K562 (cell line): ENCODE data around the gene FBXL22. TPM values are rescaled to one million over a fixed set of nuclear protein-coding genes. Genes with fewer than 3 reads are reported as not detected.
A peak's percentile ranks its signal among the peaks of the same experiment; 100 is the strongest.

Source experiments
- ATAC-seq: fragments of 200-7000 bp; cut with Tn5 transposase; 3 replicates; pipeline ENCODE4 v1.9.1; 2020; ENCODE audit warnings: moderate library complexity
- BruUV-seq: library from RNA; stranded (reverse); fragments of 400-500 nt; replicated peaks from 2 replicates; lab custom pipeline; 2021; lab: Mats Ljungman, UMichigan
- CTCF ChIA-PET: fragments of 300-600 bp; formaldehyde crosslinking; extraction: SDS; loops from one replicate; lab custom pipeline; 2021; ENCODE audit warnings: low intra/inter-chr PET ratio; lab: Yijun Ruan, JAX
- POLR2A ChIA-PET: fragments of 300-600, 350-650 bp; sonication (Branson Sonifier 250); formaldehyde crosslinking; extraction: SDS; loops from one replicate; lab custom pipeline; 2021; ENCODE audit warnings: antibody characterized with exemption, inconsistent platforms; lab: Yijun Ruan, JAX
- DNase-seq, 4 experiments: peaks; one replicate each; pipeline versions ENCODE4 v3.0.0 to v3.0.0-alpha.2; 2011 to 2018; ENCODE audit warnings: low spot score in 3 of 4, mixed read lengths in 3 of 4; ENCODE audit errors: extremely low read depth in 1 of 4
- FAIRE-seq: peaks from 2 replicates; lab custom pipeline; 2011; peaks lifted over from hg19 to GRCh38; lab: Jason Lieb, UNC
- H2AFZ ChIP-seq: 2 replicates; pipeline ENCODE4 v1.6.0; 2011; ENCODE audit warnings: low read depth, low read length, control low read depth, inconsistent platforms
- H3K27ac ChIP-seq: fragments of 200-600 bp; 3 replicates; pipeline ENCODE4 v1.8.0; 2011; ENCODE audit warnings: low read depth, mild to moderate bottlenecking, control low read depth, inconsistent platforms, low read length, moderate library complexity, mixed read lengths; ENCODE audit errors: extremely low read depth
- H3K27me3 ChIP-seq, 2 experiments: fragments of 300-600 bp in 1 of 2; 2 replicates in 1 of 2; 3 replicates in 1 of 2; pipeline versions ENCODE4 v1.6.0 to v1.8.0; 2011; ENCODE audit warnings: inconsistent platforms in 2 of 2, low read length in 2 of 2, mild to moderate bottlenecking in 1 of 2, mixed read lengths in 1 of 2, moderate library complexity in 1 of 2; ENCODE audit not compliant: control insufficient read depth in 2 of 2, insufficient read depth in 2 of 2
- H3K36me3 ChIP-seq: fragments of 300-600 bp; 3 replicates; pipeline ENCODE4 v1.8.0; 2011; ENCODE audit warnings: mild to moderate bottlenecking, low read length, inconsistent platforms; ENCODE audit not compliant: control insufficient read depth, insufficient read depth
- H3K4me1 ChIP-seq, 2 experiments: fragments of 200-600 bp in 1 of 2; replicated peaks in 1 of 2; 2 replicates in 1 of 2; 3 replicates in 1 of 2; pipeline versions ENCODE4 v1.5.1 to v1.8.0; 2011; ENCODE audit warnings: inconsistent platforms in 2 of 2, low read length in 2 of 2, mild to moderate bottlenecking in 1 of 2, mixed read lengths in 1 of 2, moderate library complexity in 1 of 2; ENCODE audit not compliant: control insufficient read depth in 2 of 2, insufficient read depth in 2 of 2
- H3K4me2 ChIP-seq: 2 replicates; pipeline ENCODE4 v1.6.1; 2011; ENCODE audit warnings: low read length, control low read depth, inconsistent platforms, mixed read lengths; ENCODE audit not compliant: insufficient read depth
- H3K4me3 ChIP-seq: fragments of 200-600 bp; sonication (generic), shearing (Covaris generic); 2 replicates; pipeline ENCODE4 v1.5.1; 2016; ENCODE audit warnings: control low read depth, inconsistent platforms
- H3K79me2 ChIP-seq: fragments of 200-600 bp; 3 replicates; pipeline ENCODE4 v1.8.0; 2011; ENCODE audit warnings: low read length, inconsistent platforms; ENCODE audit not compliant: control insufficient read depth, insufficient read depth
- H3K9ac ChIP-seq, 2 experiments: 2 replicates each; pipeline versions ENCODE4 v1.6.0 to v1.6.1; 2011; ENCODE audit warnings: low read depth in 2 of 2, low read length in 2 of 2, control low read depth in 1 of 2, inconsistent platforms in 1 of 2, mild to moderate bottlenecking in 1 of 2, mixed read lengths in 1 of 2; ENCODE audit not compliant: insufficient read depth in 1 of 2
- H3K9me1 ChIP-seq: one replicate; pipeline ENCODE4 v1.6.0; 2011; ENCODE audit warnings: inconsistent platforms, mild to moderate bottlenecking, low read length, moderate library complexity; ENCODE audit not compliant: control insufficient read depth, insufficient read depth
- H3K9me3 ChIP-seq: replicated peaks from 2 replicates; pipeline ENCODE4 v1.5.1; 2011; ENCODE audit warnings: low read depth, low read length, inconsistent platforms; ENCODE audit not compliant: control insufficient read depth, insufficient read depth
- H4K20me1 ChIP-seq: replicated peaks from 2 replicates; pipeline ENCODE4 v1.6.1; 2011; ENCODE audit warnings: low read length, inconsistent platforms, mixed read lengths; ENCODE audit not compliant: control insufficient read depth, insufficient read depth
- ATF1 ChIP-seq, 2 experiments: fragments of 450-650 bp in 1 of 2; IDR thresholded peaks; 2 replicates each; pipeline ENCODE4 v1.6.1; 2016; ENCODE audit warnings: missing compliant biosample characterization in 1 of 2, missing genetic modification characterization in 1 of 2
- CEBPG ChIP-seq, 3 experiments: fragments of 200-800 bp in 1 of 3; sonication (Bioruptor generic) in 1 of 3; sonication (generic) in 1 of 3; formaldehyde crosslinking in 1 of 3; IDR thresholded peaks in 2 of 3; conservative IDR thresholded peaks in 1 of 3; 2 replicates each; pipeline versions ENCODE4 v1.6.1 to v1.8.0; 2016 to 2022; ENCODE audit warnings: missing compliant biosample characterization in 2 of 3, missing genetic modification characterization in 2 of 3, mild to moderate bottlenecking in 1 of 3, missing genetic modification reagents in 1 of 3
- DMBX1 ChIP-seq: fragments of 250-450 bp; sonication (Bioruptor Pico); IDR thresholded peaks from 2 replicates; pipeline ENCODE4 v1.8.0; 2022; ENCODE audit warnings: inconsistent platforms, mild to moderate bottlenecking, moderate library complexity, borderline replicate concordance
- MAFF ChIP-seq: IDR thresholded peaks from 2 replicates; pipeline ENCODE4 v1.6.1; 2012; ENCODE audit warnings: low read length, improper control_type of control experiment
- RBM25 ChIP-seq: fragments of 200-400 bp; formaldehyde crosslinking; IDR thresholded peaks from 2 replicates; pipeline ENCODE4 v1.6.1; 2018; ENCODE audit warnings: low read length, low read depth, moderate library complexity; ENCODE audit not compliant: severe bottlenecking
- RBM39 ChIP-seq: fragments of 200-400 bp; formaldehyde crosslinking; optimal IDR thresholded peaks from 2 replicates; pipeline ENCODE3; 2018; ENCODE audit warnings: low read depth, low read length
- SMARCC2 ChIP-seq: fragments of 450-650 bp; IDR thresholded peaks from 2 replicates; pipeline ENCODE4 v1.6.1; 2017; ENCODE audit warnings: antibody characterized with exemption, moderate library complexity, mild to moderate bottlenecking, low read depth
- SRSF7 ChIP-seq: fragments of 200-400 bp; formaldehyde crosslinking; optimal IDR thresholded peaks from 2 replicates; pipeline ENCODE3; 2017; ENCODE audit warnings: mild to moderate bottlenecking, low read depth, low read length
- TAF9B ChIP-seq: fragments of 450-650 bp; IDR thresholded peaks from 2 replicates; pipeline ENCODE4 v1.6.1; 2018; ENCODE audit warnings: mild to moderate bottlenecking; ENCODE audit not compliant: partially characterized antibody
- WGBS: fragments of 100-300 bp; shearing (Covaris generic); methylation state at CpG from one replicate; pipeline ENCODE4 v1.1.6; 2016; ENCODE audit warnings: low coverage, mixed read lengths; ENCODE audit not compliant: insufficient coverage; ENCODE audit errors: missing lambda C conversion rate; 5-methylcytosine and 5-hydroxymethylcytosine counted together
- in situ Hi-C: fragments of 300-500 bp; cut with MboI; formaldehyde crosslinking; loops from 4 replicates; pipeline ENCODE4 v1.15.0; 2018; ENCODE audit warnings: inconsistent platforms, mixed read lengths
- intact Hi-C: fragments of 100-400 bp; cut with micrococcal nuclease; formaldehyde crosslinking; loops from 2 replicates; pipeline ENCODE4 v1.14.2; 2022
- polyA plus RNA-seq, 8 experiments: library from polyadenylated mRNA; depleted of rRNA in 4 of 8; stranded (reverse) in 5 of 8; unstranded in 3 of 8; fragments of >200 nt; fragmentation: Nextera tagmentation in 2 of 8; fragmentation: Illumina TruSeq in 1 of 8; extraction: Ambion mirVana in 2 of 8; extraction: Trizol in 1 of 8; gene quantifications; 2 replicates each; pipeline versions ENCODE4 v1.2.1 to v1.2.3, GENCODE V29; 2011 to 2014; ENCODE audit warnings: inconsistent platforms in 1 of 8, missing spikeins in 1 of 8
- total RNA-seq, 7 experiments: library from RNA; depleted of rRNA in 6 of 7; stranded (reverse); fragments of >200 nt in 6 of 7; fragmentation: Illumina TruSeq in 2 of 7; extraction: Trizol in 2 of 7; gene quantifications; 2 replicates each; pipeline versions ENCODE4 v1.2.1 to v1.2.3, GENCODE V29; 2011 to 2021; ENCODE audit warnings: low replicate concordance in 1 of 7
- TF ChIP-seq, protein P1 (sequence below), 3 experiments: IDR thresholded peaks in 2 of 3; conservative IDR thresholded peaks in 1 of 3; 2 replicates each; pipeline ENCODE4 v1.5.1; 2011 to 2012; ENCODE audit warnings: low read length in 3 of 3, mild to moderate bottlenecking in 3 of 3, control low read depth in 2 of 3, improper control_type of control experiment in 1 of 3, inconsistent platforms in 1 of 3, low read depth in 1 of 3, mixed read lengths in 1 of 3, moderate library complexity in 1 of 3; ENCODE audit not compliant: insufficient read depth in 2 of 3
- TF ChIP-seq, protein P2 (sequence below): sonication (generic); formaldehyde crosslinking; IDR thresholded peaks from 2 replicates; pipeline ENCODE4 v1.8.1; 2023; ENCODE audit warnings: mild to moderate bottlenecking, missing genetic modification reagents

The FBXL22 gene
- total and polyA plus RNA-seq, 9 of the 15 experiments (the other 6 are each of a cell fraction or from before 2014, with no cell fraction given), result not detected

DNA sequence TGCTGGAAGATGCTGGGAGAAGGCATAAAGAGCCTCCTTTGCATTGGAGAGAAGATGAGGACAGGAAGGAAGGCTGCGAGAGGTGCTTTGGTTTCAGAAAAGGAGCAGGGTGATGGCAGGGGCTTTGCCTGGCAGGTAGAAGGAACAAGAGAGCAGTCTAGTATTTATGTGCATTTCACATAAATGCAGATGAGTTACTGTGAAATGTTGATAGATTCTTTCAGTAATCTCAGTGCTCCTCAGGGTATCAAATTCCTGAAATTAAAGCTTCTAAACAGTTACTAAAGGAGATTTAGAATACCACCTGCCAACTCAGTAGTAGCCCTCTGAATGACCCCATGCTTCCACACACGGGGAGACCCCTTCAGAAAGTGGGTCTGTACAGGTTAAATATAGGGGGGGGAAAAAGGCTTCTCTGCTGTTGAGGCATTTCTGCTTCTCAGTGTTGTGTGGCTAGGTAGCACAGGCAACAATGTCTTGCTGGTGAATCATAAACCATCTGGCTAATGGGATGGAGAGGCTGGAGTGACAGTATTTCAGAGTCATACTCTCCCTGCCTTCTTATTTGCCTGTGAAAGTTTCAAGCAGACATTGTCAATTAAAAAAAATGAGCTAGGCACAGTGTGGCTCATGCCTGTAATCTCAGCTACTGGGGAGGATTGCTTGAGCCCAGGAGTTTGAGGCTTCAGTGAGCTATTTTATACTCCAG, 14.3 kb upstream of the FBXL22 start (continued):
- TF ChIP-seq RBM39 (no peak), CEBPG (CRISPR knock-in tag; IDR thresholded peaks at IDR 0.05) (no peak), CEBPG (tag; conservative IDR thresholded peaks at IDR 0.05 in 1 of 2, IDR thresholded peaks at IDR 0.05 in 1 of 2) (no peak), SRSF7 (no peak), TAF9B (no peak), SMARCC2 (no peak), DMBX1 (CRISPR knock-in tag) (no peak), MAFF (no peak), ATF1 (CRISPR knock-in tag; IDR thresholded peaks at IDR 0.05) (no peak), ATF1 (tag; IDR thresholded peaks at IDR 0.05) (no peak)

DNA sequence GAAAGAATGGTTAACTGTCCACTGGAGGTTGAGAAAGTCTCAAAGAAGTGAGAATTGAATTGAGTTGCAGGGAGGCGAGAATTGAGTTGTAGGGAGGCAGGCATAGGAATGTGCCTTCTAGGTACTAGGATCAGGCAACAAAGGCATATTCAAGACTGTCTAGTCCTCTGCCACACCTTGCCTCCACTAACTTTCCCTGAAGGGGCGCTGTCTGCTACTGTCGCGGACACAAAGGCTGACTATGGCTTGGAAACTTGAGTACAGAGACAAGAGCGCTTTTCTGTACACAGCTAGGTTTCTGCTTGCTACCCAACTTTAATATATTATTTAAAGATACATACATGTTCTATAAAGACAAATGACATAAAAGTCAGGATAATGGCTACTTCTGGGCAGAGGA, 10.4 kb upstream of the FBXL22 start:
- H2AFZ ChIP-seq, result no peak overlapping the region
- ChIA-PET POLR2A (interaction anchor here (1.4 kb wide), 1 partner anchor 11 kb away, joined by 3 read pairs; no protein-coding TSS in a partner anchor), CTCF (no interaction called here)
- no peak overlapping the region for H3K9ac ChIP-seq
- H3K9me3 ChIP-seq, result no peaks in the 10 kb centered on the region
- 98% methylated on average over 5 of the region's 5 CpGs for WGBS
- no peak overlapping the region for H3K4me2 ChIP-seq
- ATAC-seq, result peak; percentile 53; the same call in 1 of the 3 replicates
- no peaks in the 10 kb centered on the region for H4K20me1 ChIP-seq
- no peak overlapping the region for H3K4me3 ChIP-seq
- DNase-seq, result no peak
- H3K79me2 ChIP-seq, result no peaks in the 10 kb centered on the region
- intact Hi-C loops, result no loop called here
- no peak overlapping the region for H3K27ac ChIP-seq
- H3K27me3 ChIP-seq, result no peaks in the 10 kb centered on the region
- peaks cover 78% of the 10 kb centered on the region for H3K36me3 ChIP-seq
- FAIRE-seq, result no peak
- H3K4me1 ChIP-seq, result no peaks in the 10 kb centered on the region
- H3K9me1 ChIP-seq, result no peaks in the 10 kb centered on the region
- BruUV-seq, result no TSS peak
- in situ Hi-C loops, result no loop called here
- TF ChIP-seq, protein P1, sequence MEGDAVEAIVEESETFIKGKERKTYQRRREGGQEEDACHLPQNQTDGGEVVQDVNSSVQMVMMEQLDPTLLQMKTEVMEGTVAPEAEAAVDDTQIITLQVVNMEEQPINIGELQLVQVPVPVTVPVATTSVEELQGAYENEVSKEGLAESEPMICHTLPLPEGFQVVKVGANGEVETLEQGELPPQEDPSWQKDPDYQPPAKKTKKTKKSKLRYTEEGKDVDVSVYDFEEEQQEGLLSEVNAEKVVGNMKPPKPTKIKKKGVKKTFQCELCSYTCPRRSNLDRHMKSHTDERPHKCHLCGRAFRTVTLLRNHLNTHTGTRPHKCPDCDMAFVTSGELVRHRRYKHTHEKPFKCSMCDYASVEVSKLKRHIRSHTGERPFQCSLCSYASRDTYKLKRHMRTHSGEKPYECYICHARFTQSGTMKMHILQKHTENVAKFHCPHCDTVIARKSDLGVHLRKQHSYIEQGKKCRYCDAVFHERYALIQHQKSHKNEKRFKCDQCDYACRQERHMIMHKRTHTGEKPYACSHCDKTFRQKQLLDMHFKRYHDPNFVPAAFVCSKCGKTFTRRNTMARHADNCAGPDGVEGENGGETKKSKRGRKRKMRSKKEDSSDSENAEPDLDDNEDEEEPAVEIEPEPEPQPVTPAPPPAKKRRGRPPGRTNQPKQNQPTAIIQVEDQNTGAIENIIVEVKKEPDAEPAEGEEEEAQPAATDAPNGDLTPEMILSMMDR (IDR thresholded peaks at IDR 0.05 in 2 of 3, conservative IDR thresholded peaks at IDR 0.05 in 1 of 3; ENCODE audit: insufficient read depth in 2 of 3, low read depth in 1 of 3, low read length in 3 of 3), result no peak
- TF ChIP-seq, protein P2, sequence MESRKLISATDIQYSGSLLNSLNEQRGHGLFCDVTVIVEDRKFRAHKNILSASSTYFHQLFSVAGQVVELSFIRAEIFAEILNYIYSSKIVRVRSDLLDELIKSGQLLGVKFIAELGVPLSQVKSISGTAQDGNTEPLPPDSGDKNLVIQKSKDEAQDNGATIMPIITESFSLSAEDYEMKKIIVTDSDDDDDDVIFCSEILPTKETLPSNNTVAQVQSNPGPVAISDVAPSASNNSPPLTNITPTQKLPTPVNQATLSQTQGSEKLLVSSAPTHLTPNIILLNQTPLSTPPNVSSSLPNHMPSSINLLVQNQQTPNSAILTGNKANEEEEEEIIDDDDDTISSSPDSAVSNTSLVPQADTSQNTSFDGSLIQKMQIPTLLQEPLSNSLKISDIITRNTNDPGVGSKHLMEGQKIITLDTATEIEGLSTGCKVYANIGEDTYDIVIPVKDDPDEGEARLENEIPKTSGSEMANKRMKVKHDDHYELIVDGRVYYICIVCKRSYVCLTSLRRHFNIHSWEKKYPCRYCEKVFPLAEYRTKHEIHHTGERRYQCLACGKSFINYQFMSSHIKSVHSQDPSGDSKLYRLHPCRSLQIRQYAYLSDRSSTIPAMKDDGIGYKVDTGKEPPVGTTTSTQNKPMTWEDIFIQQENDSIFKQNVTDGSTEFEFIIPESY (CRISPR knock-in tag), result 0 out of 2 replicates have a peak, but pooled peaks have one; percentile 20
- TF ChIP-seq RBM25, result no peak
